ENCODE measurements around the gene OPCML.

Gene OPCML

DNA sequence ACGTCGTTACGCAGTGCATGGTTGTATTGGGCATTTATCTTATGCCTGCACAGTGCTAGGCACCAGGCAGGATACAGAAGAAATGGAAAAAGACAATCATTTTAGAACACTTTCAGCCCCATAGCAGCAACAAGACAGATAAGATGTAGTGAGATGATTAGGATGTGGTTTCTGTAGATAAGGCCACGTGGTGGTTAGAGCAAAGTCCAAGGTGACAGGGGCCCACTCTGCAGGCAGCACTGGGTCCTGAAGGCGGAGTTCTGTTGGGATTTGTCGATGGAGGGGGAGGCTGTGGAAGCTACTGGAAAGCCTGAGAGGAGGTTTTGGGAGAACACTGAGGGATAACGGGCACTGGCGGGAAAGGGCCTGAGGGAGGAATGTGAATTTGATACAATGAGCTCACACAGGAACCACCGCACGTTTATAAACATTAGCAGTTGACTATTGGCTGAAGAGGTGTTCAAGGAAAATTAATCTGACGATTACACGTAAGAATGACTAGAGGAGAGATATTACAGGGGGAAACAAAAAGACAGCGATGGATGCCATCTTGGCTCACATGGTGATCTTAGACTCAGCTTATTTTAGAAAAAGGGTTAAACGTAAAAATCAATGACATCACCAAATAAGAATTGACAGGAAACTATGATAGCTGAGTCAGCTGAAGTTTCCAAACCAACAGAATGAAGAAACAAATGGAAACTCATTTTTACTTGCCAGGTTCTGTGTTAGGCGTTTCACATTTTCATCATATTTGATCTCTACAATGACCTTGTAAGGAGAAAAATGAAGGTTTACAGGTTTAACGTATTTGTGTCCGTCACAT is 551.0 kb downstream of the OPCML start:
- no peak overlapping the region for H3K27ac ChIP-seq
- TF ChIP-seq, protein P1, sequence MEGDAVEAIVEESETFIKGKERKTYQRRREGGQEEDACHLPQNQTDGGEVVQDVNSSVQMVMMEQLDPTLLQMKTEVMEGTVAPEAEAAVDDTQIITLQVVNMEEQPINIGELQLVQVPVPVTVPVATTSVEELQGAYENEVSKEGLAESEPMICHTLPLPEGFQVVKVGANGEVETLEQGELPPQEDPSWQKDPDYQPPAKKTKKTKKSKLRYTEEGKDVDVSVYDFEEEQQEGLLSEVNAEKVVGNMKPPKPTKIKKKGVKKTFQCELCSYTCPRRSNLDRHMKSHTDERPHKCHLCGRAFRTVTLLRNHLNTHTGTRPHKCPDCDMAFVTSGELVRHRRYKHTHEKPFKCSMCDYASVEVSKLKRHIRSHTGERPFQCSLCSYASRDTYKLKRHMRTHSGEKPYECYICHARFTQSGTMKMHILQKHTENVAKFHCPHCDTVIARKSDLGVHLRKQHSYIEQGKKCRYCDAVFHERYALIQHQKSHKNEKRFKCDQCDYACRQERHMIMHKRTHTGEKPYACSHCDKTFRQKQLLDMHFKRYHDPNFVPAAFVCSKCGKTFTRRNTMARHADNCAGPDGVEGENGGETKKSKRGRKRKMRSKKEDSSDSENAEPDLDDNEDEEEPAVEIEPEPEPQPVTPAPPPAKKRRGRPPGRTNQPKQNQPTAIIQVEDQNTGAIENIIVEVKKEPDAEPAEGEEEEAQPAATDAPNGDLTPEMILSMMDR (conservative IDR thresholded peaks at IDR 0.05): no peak

DNA sequence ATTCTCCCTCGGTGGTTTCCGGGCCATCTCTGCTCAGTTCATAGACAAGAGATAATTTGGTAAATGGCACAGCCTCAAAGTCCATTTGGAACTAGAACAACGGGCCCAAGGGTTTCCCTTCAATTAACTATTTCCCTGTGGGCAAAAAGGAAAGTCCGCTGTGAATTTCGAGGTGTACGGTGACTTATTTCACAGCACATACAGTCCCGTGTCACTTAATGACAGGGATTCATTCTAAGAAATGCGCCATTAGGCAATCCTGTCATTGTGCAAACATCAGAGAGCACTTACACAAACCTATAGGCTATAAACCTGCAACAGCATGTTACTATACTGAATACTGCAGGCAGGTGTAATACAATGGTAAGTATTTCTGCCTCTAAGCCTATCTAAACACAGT is 551.6 kb downstream of the OPCML start:
- TF ChIP-seq, protein P1 (conservative IDR thresholded peaks at IDR 0.05): no peak
- no peak overlapping the region for H3K27ac ChIP-seq

DNA sequence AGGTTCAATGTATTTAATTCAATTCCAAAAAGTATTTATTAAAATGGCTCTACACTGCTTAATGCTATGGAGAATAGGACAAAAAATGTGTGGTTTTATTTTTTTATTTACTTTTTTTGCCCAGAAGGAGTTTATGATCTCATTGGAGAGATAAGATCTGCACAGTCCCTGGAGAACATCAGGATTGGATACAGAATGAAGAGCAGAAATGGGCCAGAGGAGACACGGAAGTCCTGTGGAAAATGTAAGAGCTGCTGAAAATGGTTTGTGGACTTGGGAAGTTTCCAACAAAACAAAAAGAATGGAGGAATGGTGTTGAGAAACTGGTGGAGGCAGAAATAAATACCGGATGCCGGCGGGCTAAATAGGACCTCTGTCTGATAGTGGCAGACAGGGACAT is 554.6 kb downstream of the OPCML start:
- peak overlapping the region; percentile 79; the same call in 1 of the 2 replicates for H3K27ac ChIP-seq
- TF ChIP-seq, protein P1 (conservative IDR thresholded peaks at IDR 0.05): no peak

DNA sequence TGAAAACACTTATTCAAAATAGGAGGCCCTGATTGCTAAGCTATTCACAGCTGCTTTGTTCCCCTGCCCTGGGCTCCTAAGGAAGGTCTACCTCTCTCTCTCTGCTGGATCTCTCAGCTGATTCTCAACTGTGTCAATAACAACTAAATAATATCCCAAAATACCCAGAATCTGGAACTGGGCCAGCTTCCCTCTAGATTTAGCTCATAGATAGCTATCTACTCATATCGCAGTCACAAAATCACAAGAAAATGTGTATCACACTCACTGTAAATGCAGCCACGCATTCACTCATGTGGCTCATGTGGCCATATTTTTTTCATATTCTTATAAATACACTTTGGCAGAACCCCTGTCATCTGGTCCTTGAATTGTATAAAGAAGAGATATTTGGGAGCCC is 555.1 kb downstream of the OPCML start:
- TF ChIP-seq, protein P1 (conservative IDR thresholded peaks at IDR 0.05): no peak
- peak overlapping the region; percentile 79 for H3K27ac ChIP-seq

DNA sequence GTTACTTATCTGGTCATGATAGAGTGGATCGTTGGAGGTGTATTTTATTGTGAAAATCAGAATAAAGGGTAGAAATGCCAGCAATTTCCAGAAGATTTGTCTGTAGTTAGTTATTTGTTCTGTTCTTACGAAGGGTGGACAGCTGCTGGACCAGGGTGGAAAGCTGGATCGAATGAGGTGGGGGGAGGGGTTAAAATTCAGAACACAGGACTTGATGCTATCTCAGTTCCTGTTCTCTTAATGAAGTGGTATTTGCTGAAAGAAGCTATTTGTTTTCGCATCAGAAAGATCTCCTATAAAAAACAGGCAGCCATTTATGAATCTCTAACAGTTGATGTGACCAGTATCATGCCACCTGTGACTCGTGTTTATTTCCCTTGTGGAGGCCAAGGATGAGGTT is 556.2 kb downstream of the OPCML start:
- TF ChIP-seq, protein P1 (conservative IDR thresholded peaks at IDR 0.05): no peak

DNA sequence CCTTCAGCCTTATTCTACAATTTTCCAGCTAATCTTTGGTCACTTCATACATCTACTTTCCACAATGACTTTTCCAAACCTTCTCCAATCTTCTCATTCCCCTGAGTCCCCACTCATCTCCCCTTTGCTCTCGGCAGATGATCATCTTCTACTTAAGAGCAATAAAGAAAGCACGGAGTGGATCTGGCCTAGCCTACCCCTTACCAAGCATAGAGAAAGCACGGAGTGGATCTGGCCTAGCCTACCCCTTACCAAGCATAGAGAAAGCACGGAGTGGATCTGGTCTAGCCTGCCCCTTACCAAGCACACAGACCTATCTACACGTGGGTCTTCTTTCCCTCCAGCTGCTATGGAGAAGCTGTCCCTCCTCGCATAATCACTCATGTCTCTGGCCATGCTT is 558.6 kb downstream of the OPCML start:
- TF ChIP-seq, protein P1 (conservative IDR thresholded peaks at IDR 0.05): no peak
- H3K27ac ChIP-seq: no peak overlapping the region

More for the DNA sequence above, 556.2 kb downstream of the OPCML start:
- peak overlapping the region; percentile 79 for H3K27ac ChIP-seq

DNA sequence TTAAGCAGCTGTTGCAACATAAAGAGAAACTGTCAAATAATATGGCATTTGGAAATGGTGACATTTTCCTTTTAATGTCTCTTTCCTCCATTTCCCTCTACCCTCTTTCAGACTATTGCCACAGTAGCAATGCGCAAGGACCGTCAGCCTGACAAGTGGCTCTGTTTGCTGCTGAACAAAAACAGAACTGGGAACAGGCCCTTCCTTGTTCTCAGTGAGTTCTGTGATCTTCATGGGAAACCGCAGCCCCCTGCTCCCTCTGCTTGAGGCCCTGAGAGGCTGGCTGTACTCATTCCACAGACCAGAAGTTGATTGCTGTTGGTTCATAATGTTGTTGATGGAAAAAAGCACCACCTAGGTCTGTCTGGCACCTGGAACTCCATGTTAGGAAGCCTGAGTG is 559.7 kb downstream of the OPCML start:
- no peak overlapping the region for H3K27ac ChIP-seq
- TF ChIP-seq, protein P1 (conservative IDR thresholded peaks at IDR 0.05): no peak

Data from VCaP (cell line).